HG03280 (cell line): Measurements from ENCODE around the gene DAGLB.

ENCODE experiments used
- ATAC-seq: cut with Tn5 transposase; IDR thresholded peaks from one replicate; pipeline ENCODE4 v1.9.1; 2021; ENCODE audit warnings: mild to moderate bottlenecking, moderate library complexity; ENCODE audit not compliant: unreplicated experiment

DAGLB gene

DNA sequence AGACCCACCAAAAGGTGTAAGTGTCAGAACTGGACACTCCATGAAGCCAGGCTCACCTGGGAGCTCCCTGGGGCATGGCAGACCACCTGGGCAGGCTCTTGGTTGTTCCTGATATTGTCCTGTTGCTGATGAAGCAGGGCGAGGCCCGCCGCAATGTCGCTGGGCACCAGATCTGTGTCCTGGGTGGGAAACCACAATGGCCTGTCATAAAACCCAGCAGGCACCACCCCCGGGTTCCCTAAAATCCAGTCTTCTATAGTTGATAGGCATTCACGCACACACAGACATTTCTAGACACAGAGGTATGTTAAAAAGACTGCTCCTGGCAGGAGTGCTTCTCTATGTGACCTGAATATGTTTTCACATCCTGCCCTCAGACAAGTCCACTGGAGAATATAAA is 15.0 kb downstream of the DAGLB start:
- ATAC-seq: no peak

DNA sequence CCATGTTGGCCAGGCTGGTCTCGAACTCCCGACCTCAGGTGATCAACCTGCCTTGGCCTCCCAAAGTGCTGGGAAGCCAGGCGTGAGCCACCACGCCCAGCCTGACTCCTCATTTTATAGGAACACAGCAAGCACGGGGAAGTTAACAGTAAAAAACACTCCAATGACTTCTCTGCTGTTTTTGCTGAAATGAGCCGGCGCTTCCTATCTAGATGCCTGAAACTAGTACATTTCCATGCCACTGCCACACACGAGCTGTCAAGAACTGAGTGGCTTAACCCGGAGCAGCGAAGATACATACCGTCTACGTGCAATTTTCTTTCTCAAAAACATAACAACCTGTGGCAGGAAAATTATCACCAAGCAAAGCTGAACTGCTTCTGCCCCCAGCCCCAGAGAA is 16.8 kb downstream of the DAGLB start:
- ATAC-seq: no peak

DNA sequence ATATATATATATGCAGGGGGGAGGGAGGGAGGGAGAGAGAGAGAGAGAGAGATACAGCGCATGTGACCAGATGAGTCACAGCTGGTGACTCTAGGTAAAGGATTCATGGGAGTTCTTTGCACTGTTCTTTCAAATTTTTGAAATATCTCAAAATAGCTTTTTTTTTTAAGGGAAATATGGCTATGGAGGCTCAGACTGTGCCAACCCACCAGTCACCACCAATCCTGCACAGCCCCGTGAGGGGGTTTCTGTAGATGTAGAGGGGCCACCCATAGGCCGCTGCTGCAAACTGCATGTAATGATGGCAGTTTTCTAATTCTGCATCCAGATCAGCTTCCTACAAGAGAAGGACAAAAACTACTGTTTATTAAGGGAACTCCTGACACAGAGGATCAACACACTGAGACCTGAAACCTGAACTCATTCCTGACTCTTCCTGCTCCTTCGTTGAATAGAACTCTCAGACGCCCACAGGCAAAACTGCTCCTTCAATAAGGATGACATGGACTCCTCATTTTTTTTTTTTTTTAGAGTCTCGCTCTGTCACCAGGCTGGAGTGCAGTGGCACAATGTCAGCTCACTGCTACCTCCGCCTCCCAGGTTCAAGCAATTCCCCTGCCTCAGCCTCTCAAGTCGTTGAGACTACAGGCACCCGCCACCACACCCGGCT is 17.3 kb downstream of the DAGLB start:
- ATAC-seq: no peak

DNA sequence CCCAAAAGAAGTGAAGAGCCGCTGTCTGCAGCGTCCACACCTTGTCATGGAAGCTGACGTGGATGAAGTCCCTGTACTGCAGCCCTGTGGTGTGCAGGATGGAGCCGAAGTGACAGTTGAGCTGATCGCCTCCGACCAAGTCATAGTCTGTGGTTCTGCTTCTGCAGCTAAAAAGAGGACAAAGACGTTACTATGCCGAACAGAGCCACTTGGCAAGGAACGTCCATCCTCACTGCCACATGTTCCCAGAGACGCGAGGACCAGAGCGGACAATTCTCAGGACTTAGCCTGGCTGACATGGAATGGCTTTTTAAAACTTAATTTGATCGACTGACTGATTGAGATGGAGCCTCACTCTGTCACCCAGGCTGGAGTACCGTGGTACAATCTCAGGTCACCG is 21.8 kb downstream of the DAGLB start:
- no peak for ATAC-seq

DNA sequence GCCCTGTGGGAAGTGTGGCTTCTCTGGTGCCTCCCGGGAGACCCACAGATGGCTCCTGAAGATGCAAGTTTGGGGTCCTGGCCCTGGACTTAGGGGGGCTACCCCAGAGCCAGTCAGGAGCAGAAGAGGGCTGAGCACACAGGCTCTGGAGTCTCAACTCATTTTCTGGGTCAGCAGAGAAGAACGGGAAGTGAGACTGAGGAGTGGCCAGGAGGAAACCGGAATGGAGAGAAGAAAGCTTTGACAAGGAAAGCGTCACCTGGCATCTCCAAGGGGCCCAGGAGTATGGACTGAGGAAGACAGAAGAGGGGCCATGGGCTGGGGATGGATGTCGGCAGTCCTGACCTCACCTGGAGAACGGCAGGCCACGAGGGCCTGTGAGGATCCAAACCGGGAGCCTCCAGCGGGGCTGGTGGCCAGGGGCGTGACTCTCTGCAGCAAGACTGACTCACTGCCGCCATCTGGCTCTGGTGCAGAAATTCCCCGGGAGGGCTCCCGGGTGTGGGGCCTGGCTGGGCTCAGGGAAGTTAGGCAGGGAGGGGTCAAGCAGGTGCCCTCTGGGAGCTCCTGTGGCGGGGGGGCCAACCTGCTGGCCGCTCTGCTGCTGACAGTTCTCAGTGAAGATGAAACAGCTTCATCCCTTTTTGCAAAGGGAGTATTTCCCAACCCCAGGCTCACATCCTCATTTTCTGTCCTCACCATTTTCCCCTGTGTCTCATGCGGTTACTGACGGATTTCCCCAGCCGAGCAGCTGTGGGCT is 23.6 kb downstream of the DAGLB start:
- ATAC-seq: no peak

DNA sequence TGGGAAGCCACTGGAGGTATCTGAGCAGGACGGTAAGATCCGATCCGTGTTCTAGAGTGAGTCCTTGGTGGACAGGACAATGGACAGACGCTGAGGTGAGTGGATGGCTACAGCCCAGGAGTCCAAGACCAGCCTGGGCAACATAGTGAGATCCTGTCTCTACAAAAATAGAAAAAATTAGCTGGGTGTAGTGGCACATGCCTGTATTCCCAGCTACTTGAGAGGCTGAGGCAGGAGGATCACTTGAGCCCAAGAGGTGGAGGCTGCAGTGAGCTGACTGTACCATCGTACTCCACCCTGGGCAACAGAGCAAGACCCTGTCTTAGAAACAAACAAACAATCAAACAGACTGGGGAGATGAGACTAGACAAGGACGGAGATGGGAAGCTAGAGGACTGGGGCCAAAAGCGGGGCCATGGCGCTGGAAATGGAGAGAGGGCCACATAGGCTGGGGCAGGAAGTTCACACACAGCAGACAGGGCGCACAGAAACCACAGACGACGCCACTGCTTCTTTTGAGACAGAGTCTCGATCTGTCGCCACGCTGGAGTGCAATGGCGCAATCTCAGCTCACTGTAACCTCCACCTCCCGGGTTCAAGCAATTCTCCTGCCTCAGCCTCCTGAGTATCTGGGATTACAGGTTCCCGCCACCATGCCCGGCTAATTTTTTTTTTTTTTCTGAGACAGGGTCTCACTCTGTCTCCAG is 24.7 kb downstream of the DAGLB start:
- no peak for ATAC-seq

DNA sequence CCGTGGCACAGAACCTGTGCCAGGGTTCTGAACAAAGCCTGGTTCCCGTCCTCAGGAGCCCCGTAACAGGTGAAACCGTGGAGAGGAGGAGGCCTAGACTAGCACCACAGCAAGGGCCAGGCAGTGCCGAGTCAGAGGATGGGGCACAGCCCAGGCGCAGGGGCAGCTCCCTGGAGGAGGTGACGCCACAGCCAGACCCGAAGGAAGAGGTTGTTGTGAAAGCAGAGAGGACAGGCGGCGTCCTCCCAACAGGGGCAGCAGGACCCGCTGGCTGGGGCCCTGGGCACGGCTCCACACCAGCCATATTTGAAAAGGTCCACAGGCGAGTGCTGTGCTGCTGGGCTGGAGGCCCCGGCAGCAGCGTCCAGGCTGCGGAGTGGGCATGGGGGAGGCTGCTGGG is 25.7 kb downstream of the DAGLB start:
- no peak for ATAC-seq

DNA sequence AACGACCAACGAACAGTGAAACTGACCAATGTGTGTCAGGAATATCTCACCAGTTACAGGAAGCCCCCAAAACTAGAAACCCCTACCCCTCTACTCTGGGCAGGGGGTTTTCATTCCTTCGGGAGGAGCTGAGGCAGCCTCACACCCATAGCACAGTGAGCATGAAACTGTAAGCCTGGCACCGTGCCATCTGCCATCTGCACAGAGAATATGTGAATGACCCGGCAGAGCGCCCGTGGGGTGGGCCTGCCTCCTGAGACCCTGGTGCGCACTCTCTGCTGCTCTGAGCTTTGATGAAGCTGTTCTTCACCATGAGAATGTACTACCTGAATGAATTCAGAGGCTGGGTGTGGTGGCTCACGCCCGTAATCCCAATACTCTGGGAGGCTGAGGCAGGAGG is 27.1 kb downstream of the DAGLB start:
- ATAC-seq: no peak

DNA sequence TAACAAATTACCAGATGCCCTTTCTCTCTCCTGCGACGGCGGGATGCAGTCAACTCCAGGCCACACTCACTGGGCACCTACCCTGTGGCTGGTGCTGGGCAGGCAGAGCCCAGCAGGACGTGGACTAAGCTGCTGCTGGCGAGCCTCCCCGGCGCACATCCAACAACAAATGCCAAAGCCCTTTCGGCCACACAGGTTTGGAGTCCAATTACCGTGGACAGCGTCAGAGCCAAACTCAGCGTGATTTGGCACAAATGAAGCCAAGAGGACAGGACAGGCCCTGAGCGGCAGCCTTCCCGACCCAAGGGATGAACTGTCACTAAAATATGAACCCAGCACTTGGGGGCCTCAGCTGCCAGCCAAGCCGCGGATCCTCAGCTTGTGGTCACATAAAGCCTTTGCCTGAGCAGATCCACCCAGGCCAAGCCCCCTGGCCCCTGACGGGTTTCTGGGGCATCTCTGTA is 28.4 kb downstream of the DAGLB start:
- no peak for ATAC-seq

DNA sequence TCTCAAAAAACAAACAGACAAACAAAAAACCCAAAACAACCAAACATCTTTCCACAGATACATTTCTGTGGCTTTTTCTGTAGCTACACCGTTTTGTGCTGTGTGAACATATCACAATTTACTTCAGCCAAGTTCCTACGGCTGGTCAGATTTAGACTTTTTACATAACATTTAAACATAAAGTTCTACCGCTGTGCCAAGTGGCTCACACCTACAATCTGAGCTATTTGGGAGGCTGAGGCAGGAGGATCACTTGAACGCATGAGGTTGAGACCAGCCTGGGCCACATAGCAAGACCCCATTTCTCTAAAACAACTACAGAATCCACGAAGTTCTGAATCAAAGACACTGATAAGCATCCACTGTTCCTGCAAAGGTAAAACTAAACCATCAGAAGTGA is 30.3 kb downstream of the DAGLB start:
- no peak for ATAC-seq

DNA sequence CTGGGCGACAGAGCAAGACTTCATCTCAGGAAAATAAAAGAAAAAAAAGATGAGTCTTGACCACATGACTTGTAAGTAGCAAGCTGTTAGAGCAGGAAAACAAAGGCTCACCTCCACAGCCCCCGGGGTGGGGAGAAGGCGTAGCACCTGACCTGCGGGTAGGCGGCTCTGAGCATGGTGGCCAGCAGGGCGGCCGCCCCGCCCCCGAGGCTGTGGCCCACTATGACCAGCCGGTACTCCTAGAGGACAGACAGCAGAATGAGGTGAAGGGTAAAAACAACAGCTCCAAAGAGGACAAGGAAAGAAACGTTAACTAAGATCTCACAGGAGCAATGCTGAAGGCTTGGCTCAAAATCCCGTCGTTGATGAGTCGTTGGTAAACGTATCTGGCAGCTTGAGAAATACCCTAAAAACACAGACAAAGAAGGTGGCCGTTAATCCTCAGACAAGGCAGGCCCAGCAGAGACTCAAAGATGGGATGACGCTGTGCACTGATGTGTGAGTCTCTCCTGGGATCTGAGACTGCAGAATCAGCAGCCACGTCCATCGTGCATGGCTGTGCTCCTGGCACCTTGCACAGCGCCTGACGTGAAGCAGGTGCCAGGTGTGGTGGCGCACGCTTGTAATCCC is 31.1 kb downstream of the DAGLB start:
- ATAC-seq: no peak

DNA sequence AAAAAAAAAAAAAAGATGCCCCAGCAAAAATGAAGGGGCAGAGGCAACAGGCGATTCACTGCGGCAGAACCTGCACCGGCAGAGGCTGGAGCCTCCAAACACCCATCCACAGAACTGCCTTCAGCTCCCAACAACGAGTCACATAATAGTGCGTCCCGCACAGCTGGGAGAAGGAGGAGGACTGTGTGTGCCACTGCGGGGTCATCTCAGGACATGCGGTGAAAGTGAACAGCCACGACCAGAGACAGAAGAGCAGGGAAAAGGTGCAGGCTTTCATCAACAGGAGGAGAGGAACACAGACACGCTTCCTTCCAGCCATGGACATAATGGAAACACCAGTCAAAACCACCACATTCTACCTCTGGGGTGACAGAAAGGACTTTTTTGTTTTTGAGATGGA is 34.1 kb downstream of the DAGLB start:
- ATAC-seq: no peak

DNA sequence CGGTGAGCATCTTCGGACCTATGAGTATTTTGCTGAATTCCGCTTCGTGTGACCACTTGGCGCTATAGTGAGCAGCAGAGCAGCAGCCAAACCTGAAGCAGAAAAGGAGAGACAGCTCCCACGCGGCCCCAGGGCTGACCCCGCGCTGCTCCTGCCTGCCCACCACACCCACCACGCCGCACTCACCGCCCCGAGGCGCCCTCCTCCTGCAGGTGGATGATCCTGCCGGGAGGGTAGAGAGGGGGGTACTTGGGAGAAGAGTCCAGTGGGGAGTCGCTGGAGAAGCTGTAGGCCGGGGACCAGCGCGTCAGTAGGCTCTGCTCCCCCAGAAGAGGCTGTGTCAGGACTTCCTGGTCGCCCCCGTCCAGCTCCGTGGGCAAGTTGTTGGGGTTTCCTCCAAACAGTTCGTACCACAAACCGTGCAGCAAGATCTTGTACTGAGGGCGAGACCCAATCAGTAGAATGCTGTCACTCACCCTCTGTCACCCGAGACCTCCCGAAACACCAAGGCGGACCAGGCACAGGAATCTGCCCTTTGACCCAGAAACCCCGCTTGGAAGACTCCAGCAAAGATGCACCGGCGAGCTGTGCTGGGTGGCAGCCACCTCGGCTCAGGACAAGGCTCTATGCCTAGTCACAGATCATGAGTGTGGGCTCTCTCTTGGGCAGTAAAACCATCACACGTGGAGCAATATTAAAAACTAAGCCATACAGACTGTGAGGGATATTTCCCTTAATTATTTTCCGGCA is 37.6 kb downstream of the DAGLB start:
- ATAC-seq: no peak

DNA sequence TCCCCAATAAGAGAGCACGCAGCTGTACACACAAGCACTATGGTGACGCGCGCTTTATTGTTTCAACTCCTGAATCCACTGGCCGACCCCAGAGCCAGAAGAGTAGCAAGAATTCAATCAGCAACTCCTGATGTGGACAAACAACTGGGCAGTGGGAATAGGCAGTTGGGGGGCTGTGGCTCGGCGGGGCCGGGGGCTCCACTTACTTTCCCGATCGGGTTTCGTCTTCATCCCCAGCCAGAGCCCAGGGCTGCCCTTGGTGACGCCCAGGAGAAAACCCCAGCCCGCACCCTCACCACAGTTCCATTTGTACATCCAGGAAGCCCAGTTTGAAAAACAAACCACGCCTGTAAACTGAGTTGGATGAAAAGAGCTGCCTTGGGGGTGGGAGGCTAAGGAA is 38.7 kb downstream of the DAGLB start:
- ATAC-seq: no peak

DNA sequence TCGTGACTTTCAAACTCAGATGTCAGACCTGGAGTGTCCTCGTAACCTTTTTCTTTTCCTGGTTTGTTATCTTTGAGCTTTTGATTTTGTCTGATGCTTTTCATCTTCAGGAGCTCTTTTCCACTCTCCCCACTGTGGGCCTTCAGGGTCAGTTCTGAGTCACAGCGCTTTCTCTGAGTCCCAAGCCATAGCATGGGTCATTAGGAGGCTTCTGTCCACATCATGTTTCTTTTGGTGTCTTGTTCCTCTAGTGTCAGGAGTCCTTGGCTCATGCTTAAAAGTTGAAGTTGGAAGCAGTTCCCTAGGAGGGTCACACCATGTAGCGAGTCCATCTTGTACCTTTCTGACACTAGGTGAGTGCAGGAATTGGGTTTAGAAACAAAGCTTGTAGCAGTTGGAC is 40.3 kb downstream of the DAGLB start:
- ATAC-seq: no peak

DNA sequence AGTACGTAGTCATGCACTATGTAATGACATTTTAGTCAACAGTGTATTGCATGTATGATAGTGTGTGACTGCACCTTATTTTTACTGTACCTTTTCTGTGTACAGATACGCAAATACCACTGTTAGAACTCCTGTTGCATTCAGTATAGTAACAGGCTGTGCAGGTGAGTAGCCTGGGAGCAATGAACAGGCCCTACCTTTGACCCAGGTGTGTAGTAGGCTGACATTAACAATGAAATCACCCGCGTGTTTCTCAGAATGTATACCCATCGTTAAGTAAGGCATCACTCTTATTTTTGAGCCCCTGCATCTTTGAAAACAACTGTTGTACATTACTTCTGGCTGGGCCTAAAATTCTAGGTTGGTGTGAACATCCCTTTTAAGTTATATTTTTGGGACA is 41.6 kb downstream of the DAGLB start:
- ATAC-seq: no peak

DNA sequence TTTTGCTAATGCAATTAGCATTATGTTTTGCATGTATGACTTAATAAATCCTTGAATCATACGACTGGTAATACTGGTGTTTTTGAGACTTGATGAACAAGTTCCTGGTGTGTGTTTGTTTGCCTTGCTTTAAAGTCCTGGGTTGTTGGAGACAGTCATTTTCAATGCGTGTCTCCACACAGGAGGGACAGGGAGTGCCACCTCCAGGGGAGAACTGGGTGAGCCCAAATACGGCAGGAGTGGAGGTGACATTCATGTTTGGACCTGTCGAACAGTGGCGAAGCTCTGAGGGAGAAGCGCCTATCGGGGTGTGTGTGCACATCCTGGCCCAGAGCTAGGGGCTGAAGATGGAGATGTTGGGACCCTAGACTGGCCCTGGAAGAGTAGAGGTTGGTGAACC is 43.8 kb downstream of the DAGLB start:
- no peak for ATAC-seq

DNA sequence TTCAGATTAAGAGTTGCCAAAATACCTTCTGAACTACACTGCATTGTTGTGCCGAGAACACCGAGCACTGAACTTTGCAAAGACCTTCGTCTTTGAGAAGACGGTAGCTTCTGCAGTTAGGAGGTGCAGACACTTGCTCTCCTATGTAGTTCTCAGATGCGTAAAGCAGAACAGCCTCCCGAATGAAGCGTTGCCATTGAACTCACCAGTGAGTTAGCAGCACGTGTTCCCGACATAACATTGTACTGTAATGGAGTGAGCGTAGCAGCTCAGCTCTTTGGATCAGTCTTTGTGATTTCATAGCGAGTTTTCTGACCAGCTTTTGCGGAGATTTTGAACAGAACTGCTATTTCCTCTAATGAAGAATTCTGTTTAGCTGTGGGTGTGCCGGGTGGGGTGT is 45.0 kb downstream of the DAGLB start:
- no peak for ATAC-seq

DNA sequence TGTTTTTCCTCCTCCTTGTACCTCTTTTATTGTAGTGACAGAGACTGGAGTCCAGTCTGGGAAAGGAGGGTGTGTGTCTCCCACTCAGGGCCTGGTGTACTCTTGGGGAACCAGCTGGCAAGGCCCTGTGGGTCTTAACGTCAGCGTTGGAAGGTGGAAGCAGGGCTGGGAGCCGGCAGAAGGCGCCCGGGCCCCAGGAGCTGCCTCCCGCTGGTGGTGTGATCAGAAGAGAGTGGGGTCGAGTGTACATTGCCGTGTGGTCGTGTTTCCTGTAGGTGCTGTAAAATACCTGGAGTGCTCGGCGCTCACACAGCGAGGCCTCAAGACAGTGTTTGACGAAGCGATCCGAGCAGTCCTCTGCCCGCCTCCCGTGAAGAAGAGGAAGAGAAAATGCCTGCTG is 45.7 kb downstream of the DAGLB start:
- ATAC-seq: no peak

DNA sequence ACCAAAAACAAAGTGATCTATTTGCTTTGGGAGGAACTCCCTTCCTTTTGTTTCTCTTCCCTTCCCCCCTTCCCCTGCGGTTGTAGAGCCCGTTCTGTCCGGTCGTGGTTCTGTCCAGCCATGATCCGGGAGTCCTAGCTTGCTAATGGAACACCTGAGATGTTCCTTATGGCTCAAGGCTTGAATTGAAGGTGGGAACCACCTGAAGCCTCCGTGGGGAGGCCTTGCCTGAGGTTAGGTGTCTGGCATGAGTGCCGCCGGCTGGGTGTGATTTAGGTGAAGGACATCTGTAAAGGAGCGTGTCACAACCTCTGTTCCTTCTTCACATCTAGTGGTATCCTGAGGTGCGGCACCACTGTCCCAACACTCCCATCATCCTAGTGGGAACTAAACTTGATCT is 46.2 kb downstream of the DAGLB start:
- no peak for ATAC-seq
